Measurements from ENCODE around the gene MAPKAP1. TPM values are rescaled to one million over a fixed set of nuclear protein-coding genes. Genes with fewer than 3 reads are reported as not detected.

MAPKAP1 gene
- total RNA-seq, 2 experiments from 2014 or later, result 47.2 to 48.0 TPM

- Mint-ChIP-seq H3K36me3 (ENCODE audit: low read depth) (peaks cover 5% of the 10 kb centered on the region), H3K27ac (no peak overlapping the region), H3K4me1 (no peaks in the 10 kb centered on the region), H3K9me3 (no peaks in the 10 kb centered on the region), H3K27me3 (no peaks in the 10 kb centered on the region), H3K4me3 (no peak overlapping the region)
- POLR2A ChIA-PET, result no interaction called here
- DNase-seq, result no peak
- CTCF ChIA-PET, result no interaction called here
These were observed 260.4 kb downstream of the MAPKAP1 start for GRCh38 chr9:125446561-125447094.

- Mint-ChIP-seq H3K27me3 (no peaks in the 10 kb centered on the region), H3K4me1 (no peaks in the 10 kb centered on the region), H3K4me3 (no peak overlapping the region), H3K36me3 (ENCODE audit: low read depth) (no peaks in the 10 kb centered on the region), H3K9me3 (no peaks in the 10 kb centered on the region), H3K27ac (no peak overlapping the region)
- DNase-seq, result no peak
- POLR2A ChIA-PET, result no interaction called here
- CTCF ChIA-PET, result no interaction called here
These were observed 262.0 kb downstream of the MAPKAP1 start for GRCh38 chr9:125444956-125445506.

- Mint-ChIP-seq H3K27me3 (no peaks in the 10 kb centered on the region), H3K36me3 (ENCODE audit: low read depth) (no peaks in the 10 kb centered on the region), H3K4me1 (no peaks in the 10 kb centered on the region), H3K4me3 (no peak overlapping the region), H3K9me3 (no peaks in the 10 kb centered on the region), H3K27ac (no peak overlapping the region)
- ChIA-PET CTCF (interaction anchor here (1.2 kb wide), 1 partner anchor 36 kb away, joined by 3 read pairs; no protein-coding TSS in a partner anchor), POLR2A (no interaction called here)
- no peak for DNase-seq
These were observed 262.8 kb downstream of the MAPKAP1 start for GRCh38 chr9:125444166-125444565.

GRCh38 chr9:125443367-125443766 lies 263.6 kb downstream of the MAPKAP1 start:
- Mint-ChIP-seq H3K27ac (no peak overlapping the region), H3K4me3 (no peak overlapping the region), H3K36me3 (ENCODE audit: low read depth) (no peaks in the 10 kb centered on the region), H3K9me3 (no peaks in the 10 kb centered on the region), H3K4me1 (no peaks in the 10 kb centered on the region), H3K27me3 (no peaks in the 10 kb centered on the region)
- no peak for DNase-seq
- ChIA-PET CTCF (interaction anchor here (0.7 to 1.2 kb wide), 2 partner anchors 36 to 82 kb away, joined by 3 read pairs; no protein-coding TSS in a partner anchor), POLR2A (no interaction called here)

GRCh38 chr9:125442452-125442851 lies 264.6 kb downstream of the MAPKAP1 start:
- Mint-ChIP-seq H3K27ac (no peak overlapping the region), H3K9me3 (no peaks in the 10 kb centered on the region), H3K4me1 (no peaks in the 10 kb centered on the region), H3K27me3 (no peaks in the 10 kb centered on the region), H3K36me3 (ENCODE audit: low read depth) (peaks cover 3% of the 10 kb centered on the region), H3K4me3 (no peak overlapping the region)
- ChIA-PET POLR2A (no interaction called here), CTCF (interaction anchor here (0.7 kb wide), 1 partner anchor 81 kb away, joined by 3 read pairs; no protein-coding TSS in a partner anchor)
- no peak for DNase-seq

GRCh38 chr9:125440411-125440810 lies 266.6 kb downstream of the MAPKAP1 start:
- ChIA-PET POLR2A (no interaction called here), CTCF (no interaction called here)
- H3K27ac Mint-ChIP-seq, result no peak overlapping the region
- no peak overlapping the region for H3K4me3 Mint-ChIP-seq
- H3K9me3 Mint-ChIP-seq, result no peaks in the 10 kb centered on the region
- H3K4me1 Mint-ChIP-seq, result no peaks in the 10 kb centered on the region
- DNase-seq, result no peak
- H3K36me3 Mint-ChIP-seq (ENCODE audit: low read depth), result peaks cover 3% of the 10 kb centered on the region
- no peaks in the 10 kb centered on the region for H3K27me3 Mint-ChIP-seq

- Mint-ChIP-seq H3K4me1 (no peaks in the 10 kb centered on the region), H3K4me3 (no peak overlapping the region), H3K27ac (no peak overlapping the region), H3K27me3 (no peaks in the 10 kb centered on the region), H3K9me3 (no peaks in the 10 kb centered on the region), H3K36me3 (ENCODE audit: low read depth) (peaks cover 3% of the 10 kb centered on the region)
- POLR2A ChIA-PET, result no interaction called here
- no peak for DNase-seq
- CTCF ChIA-PET, result no interaction called here
These were observed 267.4 kb downstream of the MAPKAP1 start for GRCh38 chr9:125439434-125440272.

GRCh38 chr9:125438506-125439433 lies 268.2 kb downstream of the MAPKAP1 start:
- no peaks in the 10 kb centered on the region for H3K9me3 Mint-ChIP-seq
- POLR2A ChIA-PET, result no interaction called here
- H3K4me3 Mint-ChIP-seq, result no peak overlapping the region

GRCh38 chr9:125437771-125438221 lies 269.2 kb downstream of the MAPKAP1 start:
- DNase-seq, result no peak
- no peaks in the 10 kb centered on the region for H3K27me3 Mint-ChIP-seq
- H3K36me3 Mint-ChIP-seq (ENCODE audit: low read depth), result peaks cover 3% of the 10 kb centered on the region
- ChIA-PET POLR2A (no interaction called here), CTCF (interaction anchor here (0.6 kb wide), 1 partner anchor 12 kb away, joined by 4 read pairs; no protein-coding TSS in a partner anchor)
- H3K4me3 Mint-ChIP-seq, result no peak overlapping the region
- no peaks in the 10 kb centered on the region for H3K4me1 Mint-ChIP-seq
- no peaks in the 10 kb centered on the region for H3K9me3 Mint-ChIP-seq
- no peak overlapping the region for H3K27ac Mint-ChIP-seq

More at GRCh38 chr9:125438506-125439433, 268.2 kb downstream of the MAPKAP1 start:
- peaks cover 3% of the 10 kb centered on the region for H3K36me3 Mint-ChIP-seq (ENCODE audit: low read depth)
- H3K27me3 Mint-ChIP-seq, result no peaks in the 10 kb centered on the region
- DNase-seq, result no peak
- CTCF ChIA-PET, result no interaction called here
- no peak overlapping the region for H3K27ac Mint-ChIP-seq
- no peaks in the 10 kb centered on the region for H3K4me1 Mint-ChIP-seq

- no peaks in the 10 kb centered on the region for H3K27me3 Mint-ChIP-seq
- peaks cover 3% of the 10 kb centered on the region for H3K36me3 Mint-ChIP-seq (ENCODE audit: low read depth)
- POLR2A ChIA-PET, result no interaction called here
- no peaks in the 10 kb centered on the region for H3K4me1 Mint-ChIP-seq
- no peak overlapping the region for H3K27ac Mint-ChIP-seq
- CTCF ChIA-PET, result no interaction called here
- no peak for DNase-seq
- H3K4me3 Mint-ChIP-seq, result no peak overlapping the region
- H3K9me3 Mint-ChIP-seq, result no peaks in the 10 kb centered on the region
These were observed 270.2 kb downstream of the MAPKAP1 start for GRCh38 chr9:125436613-125437443.

- CTCF ChIA-PET, result no interaction called here
These were observed 271.0 kb downstream of the MAPKAP1 start for GRCh38 chr9:125435776-125436612.

More at GRCh38 chr9:125435776-125436612, 271.0 kb downstream of the MAPKAP1 start:
- Mint-ChIP-seq H3K27ac (no peak overlapping the region), H3K4me1 (no peaks in the 10 kb centered on the region), H3K4me3 (no peak overlapping the region), H3K27me3 (no peaks in the 10 kb centered on the region), H3K9me3 (no peaks in the 10 kb centered on the region), H3K36me3 (ENCODE audit: low read depth) (peaks cover 3% of the 10 kb centered on the region)
- POLR2A ChIA-PET, result no interaction called here
- no peak for DNase-seq

Data from activated CD4-positive, alpha-beta memory T cell treated with anti-CD3 and anti-CD28 coated beads, Interleukin-2, amount 10 ng/mL, durations not matched to agents 7 days and 5 days (primary cell).